Heart right ventricle (tissue), 16 donors: Measurements from ENCODE around the gene RANBP9. TPM values are rescaled to one million over a fixed set of nuclear protein-coding genes. Genes with fewer than 3 reads are reported as not detected.

Experiments
- ATAC-seq, 8 donors: fragments of 200-7000 bp; cut with Tn5 transposase; one replicate each; pipeline ENCODE4 v1.9.1; 2020; ENCODE audit warnings: mild to moderate bottlenecking in 8 of 8, moderate library complexity in 8 of 8, moderate number of reproducible peaks in 1 of 8
- DNase-seq, 2 donors: peaks; one replicate each; pipeline ENCODE4 v3.0.0-alpha.2; 2020
- H3K27ac ChIP-seq, 10 donors: fragments of 200-600 bp; sonication (generic) in 2 of 10; one replicate each; pipeline versions ENCODE4 v1.5.0 to v1.8.0; 2020 to 2022; ENCODE audit warnings: mild to moderate bottlenecking in 3 of 10
- H3K27me3 ChIP-seq, 7 donors: fragments of 200-600 bp; one replicate each; pipeline ENCODE4 v1.8.0; 2021 to 2022; ENCODE audit warnings: mild to moderate bottlenecking in 2 of 7
- H3K36me3 ChIP-seq, 9 donors: fragments of 200-600 bp; sonication (generic) in 1 of 9; one replicate each; pipeline versions ENCODE4 v1.5.0 to v1.8.0; 2020 to 2022; ENCODE audit warnings: mild to moderate bottlenecking in 2 of 9
- H3K4me1 ChIP-seq, 9 donors: fragments of 200-600 bp; sonication (generic) in 1 of 9; one replicate each; pipeline versions ENCODE4 v1.5.0 to v1.8.0; 2020 to 2022; ENCODE audit warnings: mild to moderate bottlenecking in 4 of 9
- H3K4me3 ChIP-seq, 10 donors: fragments of 200-600 bp; sonication (generic) in 2 of 10; one replicate each; pipeline versions ENCODE4 v1.5.0 to v1.8.0; 2020 to 2022; ENCODE audit warnings: mild to moderate bottlenecking in 7 of 10, moderate library complexity in 2 of 10
- H3K9me3 ChIP-seq, 11 donors: fragments of 200-600 bp in 10 of 11; sonication (generic) in 2 of 11; one replicate each; pipeline versions ENCODE4 v1.5.0 to v1.8.0; 2013 to 2022; ENCODE audit warnings: mild to moderate bottlenecking in 2 of 11, control low read depth in 1 of 11, moderate library complexity in 1 of 11
- CTCF ChIP-seq, 9 donors: fragments of 200-600 bp; sonication (generic) in 2 of 9; IDR thresholded peaks; one replicate each; pipeline versions ENCODE4 v1.5.0 to v1.8.0; 2021 to 2022; ENCODE audit warnings: antibody characterized with exemption in 9 of 9, mild to moderate bottlenecking in 5 of 9, moderate library complexity in 1 of 9
- WGBS, 2 donors: extraction: QIAGEN DNeasy Blood & Tissue Kit; methylation state at CpG; one replicate each; pipeline ENCODE4 v1.1.7; 2013; ENCODE audit warnings: inconsistent platforms in 1 of 2; 5-methylcytosine and 5-hydroxymethylcytosine counted together
- intact Hi-C, 10 donors: fragments of 100-400 bp; cut with DNase I; formaldehyde crosslinking; loops; one replicate each; pipeline versions ENCODE4 v1.11.1 to v1.14.2; 2022
- polyA plus RNA-seq, 2 donors: library from polyadenylated mRNA; stranded (reverse); fragments of 200-250 nt; gene quantifications; one replicate each; pipeline ENCODE4 v1.2.3, GENCODE V29; 2013
- total RNA-seq, 10 donors: library from RNA; stranded (reverse); fragmentation: NEBNext Ultra II Directional in 3 of 10; extraction: Animal tissue kit (Norgen Biotek cat#: 25700) in 3 of 10; gene quantifications; one replicate each; pipeline versions ENCODE4 v1.2.1 to v1.2.4, GENCODE V29; 2021 to 2023
- donor health status: Arrhythmogenic right ventricular cardiomyopathy.
- donor health status: ischemic (EF 13 %, LVEDD 7.1; RV severe dilation, severe dysfunction).
- donor health status: healthy with polysubstance abuse.
- donor health status: DM: no; HTN: yes; CAD: no.
- donor health status: DM: no; HTN: no; CAD: no.
- donor health status: ischemic (EF 25% LVEDD 6.9; RV normal size, moderate dysfunction).
- donor health status: ischemic (EF 25% LVEDD 5.7; RV mildly dilated, moderate dysfunction).
- donor health status: healthy.
- donor health status: DM: yes; HTN: yes; CAD: no.
- donor health status: Ischemic cardiomyopathy.
- donor health status: ischemic (EF 35%, LVEDD 5.7; RV mildly dilated, moderate dysfunction).
- donor health status: nonischemic (EF 11% LVEDD 7.7; RV severe dilation, severe dysfunction).
- donor health status: DM: yes; HTN: yes; CAD: no.
- donor health status: PGD.
- donor health status: ischemic (EF 29% LVEDD 5.4; RV normal size, mild dysfunction).
- donor health status: nonischemic (EF 23%, LVEDD 6.1; RV moderate dilation, normal function).

Gene RANBP9
- total and polyA plus RNA-seq, 12 donors = 10.0 to 41.6 (median 33.8) TPM

- intact Hi-C loops = loop anchor here in 3 of 10 donors (5.0 to 10.0 kb wide), 3 partner anchors 71 to 84 kb away; no protein-coding TSS in a partner anchor
- H3K9me3 ChIP-seq = no peaks in the 10 kb centered on the region
- H3K4me3 ChIP-seq = peak overlapping the region in 9 of 10 donors; percentile 57 to 88 (median 83)
- ATAC-seq = no peak
- 8 to 9% methylated on average over 5 of the region's 5 CpGs for WGBS, 2 donors
- DNase-seq = peak in 1 of 2 donors; percentile 18
- H3K27me3 ChIP-seq = no peaks in the 10 kb centered on the region
- no peak for TF ChIP-seq CTCF (IDR thresholded peaks at IDR 0.05)
- H3K27ac ChIP-seq = peak overlapping the region in 8 of 10 donors; percentile 86 to 96 (median 93)
- H3K4me1 ChIP-seq = peaks cover 0 to 56% (median 43%) of the 10 kb centered on the region in 9 donors
- H3K36me3 ChIP-seq = no peaks in the 10 kb centered on the region
Observed at GRCh38 chr6:13708736-13709135, 2.9 kb downstream of the RANBP9 start.

GRCh38 chr6:13703496-13703895 lies 8.1 kb downstream of the RANBP9 start:
- intact Hi-C loops = loop anchor here in 2 of 10 donors (5.0 to 10.0 kb wide), 2 partner anchors 79 to 86 kb away; partner anchors contain the start of gene NOL7 (in 1 of the 2)
- no peak for ATAC-seq
- peaks cover 0 to 57% (median 33%) of the 10 kb centered on the region in 9 donors for H3K4me1 ChIP-seq

GRCh38 chr6:13702809-13703302 lies 8.8 kb downstream of the RANBP9 start:
- ATAC-seq = no peak
- Histone ChIP-seq H3K9me3 (no peaks in the 10 kb centered on the region), H3K4me3 (no peak overlapping the region), H3K27ac (no peak overlapping the region), H3K4me1 (peaks cover 0 to 52% (median 27%) of the 10 kb centered on the region in 9 donors), H3K36me3 (no peaks in the 10 kb centered on the region), H3K27me3 (no peaks in the 10 kb centered on the region)
- no peak for DNase-seq
- TF ChIP-seq CTCF (IDR thresholded peaks at IDR 0.05) = no peak
- 81 to 86% methylated on average over 4 of the region's 4 CpGs for WGBS, 2 donors
- intact Hi-C loops = loop anchor here in 2 of 10 donors (5.0 to 10.0 kb wide), 2 partner anchors 78 to 86 kb away; partner anchors contain the start of gene NOL7 (in 1 of the 2)

More at GRCh38 chr6:13703496-13703895, 8.1 kb downstream of the RANBP9 start:
- no peak for DNase-seq
- Histone ChIP-seq H3K27me3 (no peaks in the 10 kb centered on the region), H3K9me3 (no peaks in the 10 kb centered on the region), H3K36me3 (no peaks in the 10 kb centered on the region), H3K4me3 (no peak overlapping the region), H3K27ac (no peak overlapping the region)
- no peak for TF ChIP-seq CTCF (IDR thresholded peaks at IDR 0.05)

DNA sequence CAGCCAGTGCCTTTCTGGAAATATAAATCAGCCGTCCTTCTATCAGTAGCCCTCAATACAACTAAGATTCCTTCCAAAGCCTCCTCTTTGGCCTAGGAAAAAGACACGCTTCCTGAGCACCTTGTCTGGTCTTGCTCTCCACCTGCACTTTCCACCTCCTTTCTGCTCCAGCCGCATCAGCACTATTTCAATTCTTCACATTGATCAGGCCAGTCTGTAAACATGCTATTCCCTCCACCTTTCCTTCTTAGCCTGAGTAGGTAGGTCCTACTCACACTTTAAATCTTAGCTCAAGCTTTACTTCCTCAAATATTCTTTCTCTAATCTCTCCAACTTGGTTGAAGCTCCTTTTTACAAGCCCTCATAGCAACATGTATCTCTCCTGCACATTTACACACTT lies 11.4 kb downstream of the RANBP9 start:
- intact Hi-C loops = loop anchor here in 2 of 10 donors (5.0 to 10.0 kb wide), 2 partner anchors 75 to 83 kb away; partner anchors contain the start of gene NOL7 (in 1 of the 2)
- no peak for TF ChIP-seq CTCF (IDR thresholded peaks at IDR 0.05)
- DNase-seq (no peak), ATAC-seq (no peak)
- no peaks in the 10 kb centered on the region for H3K27me3 ChIP-seq
- H3K27ac ChIP-seq = no peak overlapping the region
- H3K4me3 ChIP-seq = no peak overlapping the region
- H3K36me3 ChIP-seq = peaks cover 0 to 7% (median 0%) of the 10 kb centered on the region in 9 donors
- no peaks in the 10 kb centered on the region for H3K9me3 ChIP-seq
- WGBS, 2 donors = 88 to 90% methylated on average over 3 of the region's 3 CpGs
- H3K4me1 ChIP-seq = peaks cover 0 to 75% (median 33%) of the 10 kb centered on the region in 9 donors
